Glomerular visceral epithelial cell (primary cell): ENCODE results near the gene HTR4.

Experiments used
- DNase-seq: peaks from one replicate; pipeline ENCODE4 v3.0.0-alpha.2; 2016; ENCODE audit errors: extremely low spot score

HTR4 gene

DNA sequence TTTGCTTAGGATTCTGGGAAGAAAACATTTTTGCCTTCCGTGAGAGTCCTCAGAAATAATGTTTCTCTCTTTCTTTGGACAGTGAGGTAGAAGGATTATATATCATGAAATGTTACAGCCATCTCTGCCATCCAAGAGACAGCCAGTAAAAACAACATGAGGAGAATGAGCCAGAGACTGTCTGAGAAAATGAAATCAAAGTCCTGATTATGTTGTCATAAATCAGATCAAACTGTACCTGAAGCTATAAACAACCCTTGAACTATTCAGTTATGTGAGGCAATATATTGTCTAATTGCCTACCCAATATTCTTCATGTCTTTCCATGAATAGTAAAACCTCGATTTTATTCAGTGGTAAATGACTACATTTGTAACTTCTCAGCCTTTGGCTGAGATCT, 9.2 kb upstream of the HTR4 start:
- no peak for DNase-seq

DNA sequence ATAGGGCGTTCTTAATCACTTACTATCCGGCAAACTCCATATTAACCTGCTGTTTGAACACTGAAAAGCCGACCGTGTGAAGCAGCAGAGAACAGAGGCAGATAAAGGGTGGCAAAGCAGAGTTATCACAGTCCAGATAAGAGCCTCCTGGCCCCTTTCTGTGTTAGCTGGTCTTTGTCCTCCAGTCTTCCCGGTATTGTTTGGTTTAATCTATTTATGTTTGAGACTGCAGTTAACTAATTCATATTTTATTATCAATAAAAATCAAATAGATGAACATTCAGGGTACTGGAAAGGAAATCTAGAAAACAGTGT, 6.0 kb upstream of the HTR4 start:
- DNase-seq: no peak

DNA sequence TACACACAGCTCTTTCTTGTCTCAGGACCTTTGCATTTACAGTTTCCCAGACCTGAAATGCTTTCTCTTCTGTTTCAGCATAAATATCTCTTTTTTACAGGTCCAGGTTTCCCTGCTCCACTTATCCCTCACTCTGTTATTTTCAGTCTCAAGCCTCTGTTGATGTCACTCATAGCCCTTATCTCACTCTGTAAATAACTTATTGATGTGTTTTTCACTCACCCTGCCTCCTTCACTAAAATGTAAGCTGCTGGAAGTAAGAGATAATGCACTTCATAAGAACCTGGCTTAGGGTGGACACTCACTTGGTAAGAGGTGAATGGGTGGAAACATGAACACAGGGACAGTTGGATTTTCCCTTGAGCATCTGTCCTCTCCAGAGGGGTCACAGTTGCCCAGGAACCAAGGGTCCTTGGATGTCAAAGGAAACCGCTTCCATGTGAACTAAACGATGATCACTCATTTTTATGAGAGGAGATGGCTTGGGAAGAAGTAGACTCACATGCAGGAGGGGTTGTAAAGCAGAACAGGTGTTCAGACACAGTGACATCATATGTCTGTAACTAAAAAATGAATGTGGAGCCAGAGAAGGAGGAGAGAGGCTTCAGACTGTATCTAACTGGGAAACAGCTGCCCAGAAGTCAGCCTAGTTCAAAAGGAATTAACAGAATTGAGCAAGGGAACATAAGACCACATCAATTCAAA, 5.5 kb upstream of the HTR4 start:
- no peak for DNase-seq

DNA sequence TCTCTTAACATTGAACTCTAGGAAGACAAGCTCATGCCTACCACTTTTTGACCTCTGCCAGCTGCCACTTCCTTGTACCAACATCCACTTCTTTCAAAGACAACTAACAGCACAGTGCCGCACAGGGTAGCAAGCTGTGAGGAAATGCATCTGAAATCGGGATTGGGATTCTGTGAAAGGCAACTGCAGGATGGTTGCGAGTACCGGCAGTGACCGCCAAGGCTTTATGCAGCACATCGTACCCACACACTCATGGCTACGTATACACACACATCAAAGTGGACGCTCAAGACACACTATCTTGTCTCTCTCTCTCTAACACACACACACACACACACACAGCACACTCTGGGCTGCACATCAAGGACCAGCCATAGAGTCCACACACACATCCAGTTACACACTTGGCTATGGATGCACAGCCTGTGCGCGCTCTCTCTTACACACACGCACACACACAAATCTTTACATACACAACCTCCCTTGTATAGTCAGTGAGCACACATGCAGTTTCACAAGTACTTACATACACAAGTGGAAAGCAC, 964 bp downstream of the HTR4 start:
- no peak for DNase-seq

DNA sequence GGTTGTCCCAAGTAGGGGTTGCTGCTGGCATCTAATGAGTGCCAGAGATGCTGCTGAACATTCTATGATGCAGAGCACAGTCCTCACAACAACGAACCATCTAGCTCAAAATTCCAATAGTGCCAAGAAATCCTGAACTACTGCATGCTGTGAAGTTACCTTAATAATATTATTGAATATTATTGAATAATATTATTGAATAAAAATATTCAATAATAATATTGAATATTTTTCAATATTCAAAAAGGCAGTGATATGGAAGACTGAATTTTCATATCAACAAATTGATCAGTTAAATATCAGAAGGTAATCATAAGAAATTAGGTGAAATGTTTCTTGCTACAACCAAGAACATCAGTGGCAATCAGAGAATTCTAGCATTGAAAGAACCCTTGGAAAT, 2.8 kb downstream of the HTR4 start:
- DNase-seq: no peak

DNA sequence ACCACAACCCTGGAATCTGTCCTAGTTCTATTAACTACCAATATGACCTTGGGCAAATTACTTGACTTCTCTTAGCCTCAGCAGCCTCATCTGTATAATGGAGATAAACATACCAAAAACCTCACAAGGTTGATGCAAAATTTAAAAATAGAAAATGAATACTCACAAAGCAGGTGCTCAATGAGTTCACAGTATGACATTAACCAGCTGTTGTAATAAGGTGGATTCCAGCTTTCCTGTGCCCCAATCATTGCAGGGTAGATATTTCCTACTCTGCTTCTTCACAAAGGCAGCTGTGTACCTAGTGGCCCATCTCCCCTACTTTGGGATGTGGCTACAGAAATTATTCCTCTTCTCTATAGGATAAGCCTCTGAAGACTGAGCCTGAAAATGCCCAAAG, 8.8 kb downstream of the HTR4 start:
- no peak for DNase-seq

DNA sequence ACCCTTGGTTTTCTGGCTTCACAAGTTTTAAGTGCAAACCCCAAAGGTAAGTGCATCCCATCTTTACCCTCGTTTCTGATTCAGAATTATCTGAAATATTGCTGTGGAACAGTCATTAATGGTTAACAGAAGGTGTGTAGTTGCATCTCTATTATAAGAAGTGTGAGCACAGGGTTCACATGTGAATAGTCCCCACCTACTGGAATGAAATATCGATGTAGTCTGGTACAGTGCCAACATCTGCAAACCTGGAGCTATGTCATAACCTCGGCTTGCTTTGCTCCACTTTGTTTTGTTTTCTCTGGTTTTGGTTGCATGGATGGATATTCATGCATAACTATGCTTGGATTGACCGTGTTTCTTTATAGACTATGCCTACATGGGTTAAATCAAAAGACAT, 12.6 kb downstream of the HTR4 start:
- DNase-seq: no peak

DNA sequence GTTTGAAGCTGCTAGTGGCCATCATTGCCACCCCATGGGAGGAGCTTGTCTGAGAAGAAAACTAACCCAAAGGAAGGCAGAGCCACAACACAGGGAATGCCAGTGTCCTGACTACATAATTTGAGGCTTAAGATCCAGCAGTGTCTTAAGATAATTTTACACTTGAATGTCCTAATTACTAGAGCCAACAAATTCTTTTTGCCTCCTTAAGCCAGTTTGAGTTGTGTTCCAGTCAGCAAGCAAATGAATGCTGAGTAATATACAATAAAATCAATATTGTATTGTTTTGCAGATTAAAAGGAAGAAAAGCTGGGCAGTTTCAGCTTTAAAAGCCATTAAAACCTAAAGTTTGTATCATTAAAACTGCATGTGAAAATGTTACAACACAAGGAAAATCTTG, 13.9 kb downstream of the HTR4 start:
- no peak for DNase-seq

DNA sequence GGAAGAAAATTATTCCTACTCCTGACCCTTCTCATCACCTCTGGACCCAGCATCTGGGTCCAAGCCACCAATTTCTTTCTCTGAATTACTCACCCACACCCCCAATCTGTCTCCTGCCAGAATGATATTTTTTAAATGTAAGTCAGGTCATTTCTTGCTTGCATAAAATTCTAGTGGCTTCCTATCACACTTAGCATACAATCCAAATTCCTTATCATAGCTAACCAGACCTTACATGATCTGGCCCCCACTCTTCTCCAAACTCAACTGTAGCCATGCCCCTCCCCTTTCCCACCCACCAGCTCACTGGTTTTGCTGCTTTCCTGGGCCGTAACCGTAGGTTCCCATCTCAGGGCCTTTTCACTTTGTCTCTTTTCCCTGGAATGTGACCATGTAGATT, 15.2 kb downstream of the HTR4 start:
- DNase-seq: no peak

DNA sequence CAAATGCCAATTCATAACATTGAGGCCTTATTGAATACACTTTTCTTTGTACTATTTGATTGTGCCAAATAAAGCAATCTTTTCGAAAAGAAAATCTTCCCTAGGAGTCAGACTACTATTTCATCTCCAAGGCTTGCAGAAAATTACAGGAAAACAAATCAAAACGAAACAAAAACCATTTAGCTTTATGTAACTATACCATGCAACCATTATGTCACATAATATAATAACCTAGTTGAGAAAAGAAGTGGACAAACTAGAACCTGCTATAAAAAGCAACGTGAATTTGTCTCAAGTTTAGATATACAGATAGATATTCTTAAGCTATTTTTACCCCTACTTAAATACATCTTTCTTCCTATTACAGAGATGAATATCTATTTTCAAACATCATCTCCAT, 18.0 kb downstream of the HTR4 start:
- DNase-seq: no peak

DNA sequence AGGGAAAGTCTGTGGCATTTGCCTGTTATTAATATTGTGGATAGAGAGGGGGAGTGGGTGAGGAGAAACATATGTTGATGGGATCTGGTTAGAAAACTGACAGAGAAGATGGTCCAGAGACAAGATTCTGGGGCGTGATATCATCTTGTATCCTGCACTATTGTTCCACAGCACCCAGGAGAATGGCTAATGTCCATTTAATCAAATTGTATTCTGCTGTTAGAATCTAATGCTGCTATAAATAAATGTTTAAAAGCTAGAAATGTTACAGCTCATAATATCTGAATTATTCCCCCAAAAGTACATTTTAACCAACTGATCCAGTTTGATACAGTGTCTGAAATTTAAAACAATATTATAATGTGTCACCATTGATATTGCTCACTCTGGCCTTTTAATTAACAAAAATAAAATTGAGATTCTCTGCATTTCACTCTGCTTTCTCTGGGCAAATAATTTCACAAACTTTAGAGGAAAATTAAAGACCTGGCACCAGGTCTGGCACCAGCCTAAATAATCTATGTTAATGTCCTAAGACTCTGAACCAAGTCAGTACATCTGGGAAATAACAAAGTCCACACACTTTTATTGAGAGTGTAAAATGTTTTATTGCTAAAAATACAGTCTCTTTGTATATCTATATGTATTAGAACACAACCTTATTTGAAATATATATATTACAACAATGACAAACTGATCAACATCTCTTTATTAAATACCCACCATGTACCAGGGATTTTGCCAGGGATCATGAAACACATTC, 18.8 kb downstream of the HTR4 start:
- DNase-seq: no peak

DNA sequence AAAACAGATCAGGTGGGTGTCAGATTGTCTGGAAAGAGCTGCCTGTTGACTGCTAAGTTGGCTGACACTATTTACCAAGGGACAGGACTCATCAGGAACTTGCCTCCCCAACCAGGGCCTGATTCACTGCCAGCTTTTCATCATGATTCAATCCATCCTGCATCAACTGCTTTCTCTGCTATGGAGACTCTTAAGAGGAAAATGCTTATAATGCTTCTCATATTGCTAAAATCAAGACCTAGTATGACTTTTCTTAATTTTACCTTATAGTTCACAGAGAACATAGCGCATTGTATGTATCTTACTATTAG, 21.3 kb downstream of the HTR4 start:
- no peak for DNase-seq

DNA sequence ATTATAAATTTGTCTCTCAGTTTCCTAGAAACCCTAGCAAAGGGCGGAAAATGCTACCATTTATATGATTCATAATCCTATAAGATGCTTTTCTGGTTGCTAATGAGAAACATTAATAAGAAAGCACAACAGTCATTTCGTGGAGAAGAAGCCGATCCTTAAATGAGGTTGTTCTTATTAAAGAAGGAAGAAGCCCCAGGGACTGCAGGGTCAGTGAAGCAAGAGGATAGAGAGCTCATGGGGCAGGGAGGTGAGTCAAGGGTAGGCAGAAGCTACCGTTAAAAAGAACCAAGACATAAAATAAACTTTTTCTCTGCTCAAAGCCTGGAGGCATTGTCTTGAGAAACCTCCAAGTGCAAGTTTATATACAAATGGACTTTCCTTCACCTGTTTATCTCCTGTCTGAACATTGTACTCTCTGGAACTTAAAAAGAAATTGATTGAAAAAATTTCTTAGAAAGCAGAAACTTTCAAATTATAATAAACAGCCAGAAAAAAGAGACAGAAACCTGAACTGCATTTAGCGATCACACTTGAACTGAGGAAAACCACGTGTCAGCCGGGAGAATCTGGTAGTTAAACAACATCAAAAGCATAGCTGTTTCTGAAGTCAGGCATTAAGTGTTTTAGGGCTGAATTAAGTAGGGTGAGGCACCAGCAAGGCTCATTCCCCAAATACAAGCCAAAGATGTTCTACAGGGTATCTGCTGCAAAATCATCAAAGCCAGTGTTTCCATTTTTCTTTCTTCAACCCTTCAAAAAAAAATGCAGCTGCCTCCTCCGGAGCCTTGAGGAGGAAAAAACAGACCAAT, 21.9 kb downstream of the HTR4 start:
- no peak for DNase-seq

DNA sequence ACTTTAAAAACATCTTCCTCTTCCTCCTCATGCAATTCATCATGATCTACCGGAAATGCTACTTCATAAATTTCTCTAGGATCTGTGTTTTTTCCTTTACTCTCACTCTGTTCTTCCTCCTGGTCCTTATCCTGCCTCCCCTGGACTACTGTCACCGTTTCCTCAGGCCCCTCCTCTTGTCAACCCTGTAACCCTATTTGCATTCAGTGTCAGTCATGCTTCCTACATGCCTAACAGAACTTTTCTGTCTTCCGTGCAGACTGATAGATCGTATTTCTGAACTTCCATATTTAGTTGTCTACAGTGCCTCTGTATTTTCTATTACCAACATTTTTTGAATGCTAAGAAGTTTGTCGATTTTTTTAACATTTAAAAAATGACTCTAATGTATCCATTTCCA, 27.3 kb downstream of the HTR4 start:
- no peak for DNase-seq

DNA sequence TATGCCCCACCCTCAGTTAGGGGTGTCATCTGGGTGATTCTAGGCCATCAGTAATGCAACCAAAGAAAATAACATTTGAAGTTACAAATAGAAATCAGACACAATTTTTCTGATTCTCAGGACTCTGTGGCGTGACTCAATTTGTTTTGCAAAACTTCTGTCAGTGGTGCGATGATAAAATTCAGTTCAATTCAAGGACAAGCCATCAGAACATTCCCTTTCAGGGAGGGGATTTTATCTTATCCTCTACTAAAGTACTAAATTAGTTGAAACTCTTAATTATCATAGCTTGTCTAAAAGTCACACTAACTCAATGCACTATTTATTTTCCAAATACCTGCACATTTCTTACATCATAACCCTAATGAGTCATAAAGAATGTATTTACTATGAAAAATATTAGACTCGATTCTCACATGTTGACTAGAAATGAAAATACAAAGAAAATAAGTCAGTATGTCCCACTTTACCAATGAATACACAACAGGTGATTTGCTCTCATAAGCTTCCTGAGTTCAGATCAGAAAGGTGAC, 28.2 kb downstream of the HTR4 start:
- no peak for DNase-seq

DNA sequence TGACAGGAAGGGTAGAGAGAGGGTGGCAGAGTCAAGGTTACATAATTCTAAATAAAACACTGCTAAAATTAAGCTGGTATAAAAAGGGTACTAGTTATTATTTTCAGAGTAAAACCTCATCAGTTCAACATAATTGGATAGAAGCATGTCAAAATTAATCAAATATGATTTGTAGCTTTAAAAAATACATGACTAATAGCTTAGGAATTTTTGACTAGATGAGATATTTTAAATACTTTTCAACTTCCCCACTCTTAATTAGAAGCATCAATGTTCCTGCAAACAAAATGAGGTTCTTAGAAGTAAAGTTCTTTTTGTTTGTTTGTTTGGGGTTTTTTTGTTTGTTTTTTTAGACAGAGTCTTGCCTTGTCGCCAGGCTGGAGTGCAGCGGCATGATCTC, 29.1 kb downstream of the HTR4 start:
- no peak for DNase-seq

DNA sequence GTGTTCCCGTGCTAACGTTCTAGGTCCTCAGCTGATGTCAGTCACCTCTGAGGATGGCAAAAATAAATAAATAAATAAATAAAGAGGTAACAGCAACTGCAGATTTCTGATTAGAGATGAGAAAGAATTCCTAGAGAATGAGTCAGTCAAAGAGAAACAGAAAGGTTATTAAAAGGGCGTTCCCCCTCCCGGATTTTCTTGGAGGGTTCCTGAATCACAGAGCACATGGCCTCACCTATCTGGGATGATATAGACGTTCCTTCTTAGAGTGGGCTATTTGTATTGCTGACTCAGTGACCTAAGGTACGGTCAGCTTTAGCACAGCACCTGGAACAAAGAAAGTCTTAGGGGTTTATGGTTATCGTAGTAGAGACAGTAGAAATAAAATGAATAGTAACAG, 30.6 kb downstream of the HTR4 start:
- peak; percentile 3 for DNase-seq

DNA sequence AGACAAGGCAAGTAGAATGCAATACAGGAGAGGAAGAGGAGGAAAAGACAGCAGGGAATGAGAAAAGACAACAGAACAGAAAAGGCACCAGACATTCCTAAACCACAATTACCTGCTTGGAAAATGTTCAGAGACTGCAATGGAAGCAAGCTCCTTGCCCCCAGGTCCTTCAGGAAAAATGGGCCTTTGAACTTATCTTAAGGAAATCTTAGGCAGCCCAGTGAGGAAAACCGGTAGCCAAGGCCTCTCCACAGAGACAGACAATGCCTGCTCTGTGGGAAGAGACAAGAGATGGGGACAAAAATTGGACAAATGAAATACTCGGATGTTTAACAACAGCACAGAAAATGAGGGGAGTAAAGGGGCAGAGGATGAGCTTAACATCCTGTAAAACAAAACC, 31.2 kb downstream of the HTR4 start:
- no peak for DNase-seq

DNA sequence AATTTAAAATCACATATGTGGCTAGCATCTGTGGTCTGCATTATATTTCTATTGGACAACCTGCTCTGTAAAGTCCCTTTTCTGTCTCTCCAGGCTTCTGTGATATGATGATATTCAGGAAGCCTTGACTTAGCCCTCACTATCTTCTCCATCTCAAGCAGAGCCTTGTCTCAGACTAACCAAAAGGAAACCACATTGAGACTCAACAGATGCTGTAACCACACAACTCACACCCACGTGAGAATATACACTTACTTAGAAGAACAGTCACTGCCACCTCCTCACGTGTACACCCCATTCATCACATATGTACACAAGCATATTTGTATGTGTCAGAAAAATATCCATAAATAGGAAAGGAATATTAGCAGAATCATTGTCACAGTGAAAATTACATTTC, 33.6 kb downstream of the HTR4 start:
- no peak for DNase-seq

DNA sequence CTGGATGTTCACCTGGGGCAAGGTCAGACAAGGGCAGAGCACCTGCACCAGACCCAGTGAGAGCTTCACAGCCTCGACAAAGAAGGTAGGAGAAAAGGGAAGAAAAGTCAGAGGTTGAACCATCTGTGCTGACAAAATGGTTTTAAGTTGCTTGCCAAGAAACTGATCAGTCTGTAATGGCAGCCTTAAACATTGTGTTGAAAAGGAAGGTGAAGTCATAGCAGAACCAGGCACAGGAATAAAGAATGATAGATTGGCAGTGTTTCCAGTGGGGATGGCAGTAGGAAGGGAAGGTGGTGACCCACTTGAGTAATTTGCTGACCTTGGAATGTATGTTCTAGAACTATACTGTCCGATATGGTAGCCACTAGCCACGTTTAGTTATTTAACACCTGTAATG, 34.2 kb downstream of the HTR4 start:
- DNase-seq: no peak

DNA sequence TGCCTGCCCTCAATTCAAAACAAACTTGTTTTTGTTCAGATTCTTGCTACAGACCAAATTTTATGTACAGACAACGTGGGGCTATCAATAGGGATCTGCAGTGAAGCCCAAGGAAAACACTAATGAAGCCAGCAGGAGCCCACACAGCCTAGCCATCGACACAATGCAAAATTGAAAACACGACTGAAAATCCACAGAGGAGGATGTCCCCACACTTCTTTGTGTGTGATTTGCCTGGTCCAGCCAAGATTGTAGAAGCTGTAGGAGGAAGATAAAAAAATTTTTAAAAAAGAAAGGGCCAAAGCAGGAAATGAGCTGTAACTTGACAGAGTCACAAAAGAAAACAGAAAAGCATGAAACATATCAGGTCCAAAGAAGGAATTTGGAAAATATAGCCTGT, 34.8 kb downstream of the HTR4 start:
- DNase-seq: no peak

DNA sequence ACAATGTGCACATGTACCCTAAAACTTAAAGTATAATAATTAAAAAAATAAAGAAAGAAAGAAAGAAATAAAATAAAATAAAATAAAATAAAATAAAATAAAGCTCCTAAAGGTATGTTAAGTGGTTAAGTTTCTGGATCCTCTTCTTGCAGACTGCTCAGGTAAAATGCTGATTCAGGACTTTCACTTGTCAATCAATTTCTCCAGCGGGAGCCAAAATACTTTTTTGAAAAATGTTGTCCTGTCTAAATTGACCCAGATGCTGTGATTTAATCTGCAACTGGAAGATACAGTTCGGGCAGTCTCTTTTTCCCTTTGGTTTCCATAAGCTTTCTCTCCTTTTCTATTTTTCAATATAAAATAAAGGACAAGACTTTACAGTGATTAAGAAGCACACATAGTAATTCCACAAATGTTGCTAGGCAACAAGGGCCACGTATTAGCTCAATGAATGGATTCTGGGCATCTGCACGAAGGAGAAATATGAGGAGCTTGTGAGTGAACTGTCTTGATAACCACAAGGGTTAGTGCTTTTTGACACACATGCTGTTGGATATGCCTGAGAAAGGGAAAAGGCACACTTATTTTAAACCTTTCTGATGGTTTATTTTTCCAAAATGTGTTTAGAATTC, 38.6 kb downstream of the HTR4 start:
- DNase-seq: no peak
